Stimulated activated CD4-positive, alpha-beta T cell treated with anti-CD3 and anti-CD28 coated beads, Interleukin-4, amount 100 ng/mL, for 1 hour (primary cell): ENCODE measurements around the gene TTLL5.
"Not testable (repeated sequence)": the region's sequence is repeated elsewhere in the genome, so short reads cannot be mapped to it uniquely, and the experiment has no call there.

ENCODE experiments used
- DNase-seq: peaks from one replicate; pipeline ENCODE4 v3.0.0-alpha.2; 2020

TTLL5 gene

DNA sequence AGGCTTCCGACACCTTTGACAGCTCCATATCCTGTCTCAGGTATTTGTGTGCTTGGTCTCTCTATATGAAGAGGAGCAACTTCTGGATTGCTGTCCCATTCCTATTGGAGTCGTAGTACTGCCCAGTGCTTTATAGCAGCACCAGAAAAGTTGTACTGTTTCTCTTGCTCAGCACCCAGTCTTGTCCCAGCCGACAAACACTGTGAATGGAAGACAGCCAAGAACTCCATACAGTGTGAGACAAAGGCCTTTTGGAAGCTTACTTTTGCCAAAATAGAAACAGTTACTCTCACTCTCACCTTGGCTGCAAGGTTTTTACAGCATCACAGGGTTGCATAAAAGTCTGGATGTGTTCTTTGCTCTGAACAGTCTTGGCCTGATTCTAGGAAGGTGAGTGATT is 215.5 kb downstream of the TTLL5 start:
- DNase-seq = no peak

DNA sequence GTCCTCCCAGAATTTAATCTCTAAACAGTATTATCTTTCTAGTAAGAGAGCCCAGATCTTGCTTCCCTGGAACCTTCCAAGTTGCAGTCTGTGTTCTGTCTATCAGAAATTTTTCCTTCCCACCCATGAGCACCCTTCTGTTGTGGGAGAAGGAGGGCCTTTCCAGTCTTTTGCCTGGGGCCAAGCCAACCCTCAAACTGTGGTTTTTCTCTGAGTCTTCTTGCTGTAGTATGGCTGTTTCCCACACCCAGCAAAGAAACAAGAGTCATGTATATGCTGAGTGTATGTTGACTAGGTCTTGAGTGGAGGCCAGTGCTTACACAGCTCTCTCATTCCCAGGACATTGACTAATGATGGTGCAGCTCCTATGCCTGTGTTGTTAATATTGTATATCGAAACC is 216.2 kb downstream of the TTLL5 start:
- DNase-seq = no peak

DNA sequence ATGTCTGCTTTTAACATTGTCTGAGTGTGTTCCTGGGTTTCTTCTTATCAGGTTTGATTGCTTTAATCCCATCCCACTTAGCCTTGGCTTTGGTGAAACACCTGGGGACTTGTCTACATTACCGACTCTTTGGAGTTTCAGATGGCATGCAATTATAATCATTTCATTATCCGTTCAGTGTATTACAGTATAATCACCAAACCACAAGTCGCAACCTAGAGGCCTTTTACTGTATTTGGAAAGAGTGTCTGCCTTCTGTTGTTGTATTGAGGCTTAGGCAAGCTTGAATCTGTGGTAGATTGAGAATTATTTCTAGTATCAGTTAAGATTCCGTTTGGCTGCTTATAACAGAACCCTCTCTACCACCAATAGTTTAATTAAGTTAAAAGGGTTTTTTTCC is 216.8 kb downstream of the TTLL5 start:
- no peak for DNase-seq

DNA sequence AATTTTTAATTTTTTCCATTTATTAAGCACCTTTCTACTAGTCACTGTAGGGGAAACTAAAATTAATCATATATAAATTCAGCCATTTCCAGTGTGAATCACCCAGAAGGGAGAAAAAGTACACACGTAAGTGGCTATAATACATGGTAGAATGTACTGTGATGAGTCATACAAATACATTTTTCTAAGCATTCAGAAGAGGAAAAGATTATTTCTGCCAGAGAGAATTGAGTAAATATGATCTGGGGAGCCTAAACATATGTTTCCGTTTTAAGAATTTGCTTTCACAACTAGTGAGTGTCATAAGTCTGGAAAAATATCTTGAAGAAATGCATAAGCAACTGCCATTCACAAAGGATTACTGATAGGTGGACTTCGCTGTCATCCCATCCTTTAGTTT is 218.0 kb downstream of the TTLL5 start:
- DNase-seq = no peak

DNA sequence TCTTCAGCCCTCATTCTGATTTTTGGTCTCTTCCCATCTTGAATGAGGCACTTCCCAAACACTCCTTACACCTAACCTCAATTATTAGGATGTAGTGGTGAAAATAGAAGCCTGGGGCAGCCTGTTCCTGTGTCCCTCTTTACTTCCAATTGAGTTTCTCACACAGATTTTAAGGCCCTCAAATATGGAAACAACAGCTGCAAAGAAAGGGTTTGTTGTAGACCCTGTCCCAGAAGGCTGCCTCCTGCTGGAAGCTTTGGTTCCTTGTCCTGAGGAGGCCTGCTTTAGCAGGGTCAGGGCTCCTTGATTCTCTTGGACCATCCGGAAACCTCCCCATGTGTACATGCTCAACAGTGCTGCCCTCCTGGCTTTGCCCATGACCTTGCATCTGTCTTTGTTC is 219.5 kb downstream of the TTLL5 start:
- DNase-seq = no peak

DNA sequence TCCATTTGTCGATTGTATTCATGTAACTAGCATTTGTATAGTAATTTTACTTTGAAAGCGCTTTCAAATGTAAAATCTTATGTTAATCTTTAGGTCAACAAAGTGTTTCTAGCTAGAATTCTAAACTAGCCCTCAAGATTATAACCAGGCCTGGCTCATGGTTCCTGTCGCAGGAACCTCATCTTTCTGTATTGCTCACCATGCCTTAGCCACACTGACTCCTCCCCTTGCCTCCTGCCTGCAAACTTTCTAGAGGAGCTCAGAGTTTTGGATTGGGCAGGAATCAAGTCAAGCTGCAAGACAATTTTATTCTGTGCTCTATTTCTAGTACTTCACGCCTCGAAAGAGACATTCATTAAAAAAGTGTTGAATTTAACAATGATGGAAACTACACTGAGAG is 220.9 kb downstream of the TTLL5 start:
- DNase-seq = no peak

DNA sequence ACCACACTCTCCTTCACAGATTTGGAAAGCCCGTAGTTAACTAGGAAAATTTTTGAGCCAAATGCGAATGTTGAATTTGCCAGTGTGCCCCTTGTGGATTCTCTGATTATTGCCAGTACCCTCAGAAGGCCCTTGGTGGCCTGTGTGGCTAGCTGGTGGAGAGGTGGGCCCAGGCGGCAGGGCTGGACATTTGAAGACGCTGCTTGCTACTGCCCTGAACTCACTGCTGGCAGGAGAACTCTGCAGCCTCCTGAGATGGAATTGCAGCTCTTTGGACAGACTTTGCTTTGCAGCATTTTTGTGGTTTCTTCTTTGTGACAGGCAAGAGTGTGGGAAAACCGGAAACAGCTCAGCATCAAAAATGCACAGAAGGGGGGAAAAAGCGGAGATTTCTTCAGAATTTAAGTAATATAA is 223.2 kb downstream of the TTLL5 start:
- no peak for DNase-seq

DNA sequence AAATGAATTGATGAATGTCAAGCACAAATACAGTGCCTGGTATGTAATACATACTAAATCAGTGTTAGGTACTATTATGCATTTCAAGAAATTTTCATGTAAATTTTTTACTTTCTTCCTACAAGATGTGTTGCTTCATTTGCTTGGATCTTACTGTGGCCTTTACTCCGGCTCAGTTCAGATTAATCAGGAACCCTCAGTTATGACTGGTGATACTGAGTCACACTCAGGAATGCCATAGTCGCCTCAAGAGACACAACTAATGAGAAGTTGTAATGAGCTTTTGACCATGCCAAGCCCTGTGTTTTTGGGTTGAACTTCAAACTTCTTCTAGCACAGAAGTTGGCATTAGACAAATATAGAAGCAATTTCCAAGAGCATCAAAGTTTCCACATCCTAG is 224.8 kb downstream of the TTLL5 start:
- no peak for DNase-seq

DNA sequence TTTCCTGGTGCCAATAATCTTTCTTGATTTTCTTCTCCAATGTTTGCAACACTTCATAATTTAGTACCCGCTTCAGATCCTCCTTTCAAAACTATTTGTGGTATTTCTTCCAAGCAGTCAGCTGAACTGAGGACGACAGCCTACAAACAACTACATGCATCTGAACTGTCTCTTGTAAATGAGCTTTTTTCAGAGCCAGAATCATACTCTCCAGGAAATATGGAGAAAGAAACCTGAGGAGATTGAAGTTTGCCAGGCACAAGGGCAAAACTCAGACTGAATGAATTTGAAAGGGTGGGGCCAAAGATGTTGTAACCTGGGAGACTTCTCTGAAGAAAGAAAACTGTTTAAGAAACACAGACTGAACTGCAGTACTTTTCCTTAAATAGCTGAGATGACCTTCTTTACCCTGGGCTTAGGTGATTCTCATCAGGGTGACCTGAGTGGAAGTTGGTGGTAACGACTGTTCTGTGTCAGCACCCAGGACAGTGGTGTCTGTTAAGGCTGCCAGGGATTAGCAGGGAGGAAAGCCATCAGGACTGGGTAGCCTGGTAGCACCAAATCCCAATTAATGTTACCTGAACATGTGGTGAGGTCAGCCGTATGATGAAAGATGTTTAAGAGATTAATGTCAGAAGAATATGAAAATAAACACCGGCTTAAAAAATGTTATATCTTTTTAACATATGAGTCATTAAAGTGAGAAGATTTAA is 225.7 kb downstream of the TTLL5 start:
- no peak for DNase-seq

DNA sequence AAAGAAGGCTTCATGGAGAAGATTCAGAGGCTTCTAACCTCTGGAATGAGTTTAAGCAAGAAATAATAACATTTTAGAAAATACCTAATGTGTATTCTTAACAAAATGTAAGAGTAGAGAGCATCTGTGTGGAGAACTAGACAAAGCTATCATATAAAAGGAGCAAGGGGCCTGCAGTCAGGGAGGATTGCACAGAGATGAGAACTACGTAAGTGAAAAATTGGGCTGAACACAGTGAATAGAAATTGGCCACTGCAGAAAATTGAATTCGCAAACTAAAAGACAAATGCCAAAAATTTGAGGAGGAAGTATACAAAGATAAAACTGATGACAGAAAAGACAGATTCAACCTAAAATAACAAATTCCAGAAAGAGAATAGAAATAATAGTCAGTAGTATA is 227.9 kb downstream of the TTLL5 start:
- DNase-seq = no peak

DNA sequence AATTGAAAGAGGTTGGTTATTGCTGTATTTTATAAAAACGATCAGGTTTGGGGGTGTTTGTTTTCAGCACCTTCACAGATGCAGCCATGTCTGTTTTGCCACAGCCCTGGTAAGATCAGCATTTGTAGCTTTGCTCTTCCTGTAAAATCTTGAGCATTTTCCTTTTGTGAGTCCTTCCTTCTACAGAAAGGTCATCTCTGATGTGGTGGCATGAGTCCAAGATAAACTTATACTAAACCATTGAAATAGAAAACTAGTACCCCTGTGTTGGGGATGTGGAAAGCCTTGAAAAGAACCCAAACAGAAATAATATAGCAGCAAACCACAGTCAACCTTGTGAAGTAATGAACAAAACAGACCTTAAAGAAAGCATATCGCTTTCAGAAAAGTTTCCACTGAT is 235.3 kb downstream of the TTLL5 start:
- no peak for DNase-seq

DNA sequence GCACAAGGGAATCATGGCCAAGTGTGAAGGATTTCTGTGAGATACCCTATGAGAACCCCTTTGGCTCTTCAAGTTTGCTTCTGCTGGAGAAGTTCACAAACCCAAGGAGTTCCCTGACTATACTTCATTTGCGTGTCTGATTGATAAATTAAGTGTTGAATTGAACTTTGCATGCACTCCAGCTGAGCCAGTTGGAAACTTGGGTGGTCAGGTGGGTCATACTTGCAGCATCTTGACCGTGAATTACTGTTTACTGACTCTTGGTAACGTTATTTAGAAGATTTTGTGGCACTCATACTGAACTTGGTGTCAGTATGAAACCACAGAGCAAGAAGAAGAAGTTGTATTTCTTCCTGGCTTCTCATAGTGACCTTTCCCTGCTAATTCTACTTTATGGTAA is 243.3 kb downstream of the TTLL5 start:
- DNase-seq = no peak

DNA sequence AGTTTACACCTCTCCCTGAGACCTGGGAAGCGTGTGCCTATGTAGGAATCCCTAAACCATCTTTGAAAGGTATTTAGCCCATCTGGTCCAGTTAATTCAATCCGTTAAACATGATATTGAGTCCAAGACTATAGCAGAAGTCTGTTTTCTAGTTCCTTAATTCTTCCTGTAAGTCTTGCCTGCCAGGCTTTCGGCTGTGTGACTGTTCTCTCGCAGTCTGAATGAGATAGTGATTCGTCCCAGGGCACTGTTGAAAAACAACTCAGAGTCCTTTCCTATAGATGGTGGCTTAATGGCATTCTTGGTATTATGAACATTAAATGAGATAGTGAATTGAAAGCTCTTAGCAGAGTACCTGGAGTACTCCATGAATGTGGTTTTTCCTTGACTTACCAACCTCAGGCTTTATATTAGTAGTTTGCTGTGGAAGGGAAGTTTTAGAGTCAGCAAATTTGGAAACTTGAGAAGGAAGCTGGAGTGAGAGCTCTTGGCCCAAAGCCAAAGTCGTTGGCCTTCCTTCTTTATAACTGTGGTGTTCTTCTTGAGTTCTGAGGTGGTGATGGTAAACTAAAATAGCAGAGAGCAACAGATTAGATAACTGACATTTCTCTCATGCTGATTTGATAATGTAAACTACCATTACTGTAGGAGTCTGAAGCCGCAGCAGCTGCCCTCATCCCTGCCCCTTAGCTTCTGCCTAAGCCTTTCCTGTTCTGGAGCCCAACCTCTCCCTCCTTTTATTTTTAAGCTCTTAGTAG is 244.3 kb downstream of the TTLL5 start:
- no peak for DNase-seq

DNA sequence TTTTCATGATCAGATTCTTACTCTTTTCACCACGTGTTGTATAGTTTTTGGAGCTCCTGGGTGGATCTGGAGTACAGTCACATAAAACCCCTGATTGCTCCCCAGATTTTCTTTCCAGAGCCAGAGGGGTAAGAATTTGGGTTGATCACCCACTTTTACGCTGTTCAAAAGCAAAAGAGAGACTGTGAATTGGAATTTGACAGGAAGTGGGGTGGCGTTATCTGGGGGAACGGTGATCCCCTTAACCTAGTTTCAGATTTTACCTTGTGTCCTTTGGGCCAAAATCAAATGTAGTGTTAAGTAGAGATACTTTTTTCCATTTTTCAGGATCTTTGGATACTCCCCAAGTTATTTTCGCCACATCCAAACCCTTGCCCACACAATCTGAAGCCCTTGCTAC is 245.2 kb downstream of the TTLL5 start:
- DNase-seq = no peak

DNA sequence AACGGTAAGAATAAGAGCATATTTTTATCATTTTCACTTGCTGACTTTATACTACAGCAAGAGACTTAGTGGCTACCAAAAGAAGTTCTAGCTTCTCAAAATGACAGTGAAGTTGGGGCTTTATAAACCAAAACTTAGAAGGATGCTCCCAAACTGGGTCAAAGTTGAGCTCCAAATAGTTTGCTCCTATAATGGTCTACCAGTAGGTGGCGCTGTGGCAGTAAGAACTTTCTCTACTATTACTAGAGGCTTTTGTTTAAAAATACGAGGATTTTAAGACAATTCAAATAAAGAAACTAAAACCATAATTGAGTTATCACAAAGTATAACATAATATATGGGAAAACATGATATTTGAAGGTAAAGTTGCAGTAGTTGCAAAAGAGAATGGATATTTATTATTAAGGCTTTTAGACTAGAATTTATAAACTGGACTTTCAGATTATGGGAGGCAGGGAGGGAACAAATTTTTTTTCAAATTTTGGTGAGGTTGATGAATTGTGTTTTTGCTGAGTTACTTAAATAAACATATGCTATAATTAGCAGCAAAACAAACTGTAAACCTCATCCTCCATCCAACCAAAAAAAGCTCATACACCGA is 245.7 kb downstream of the TTLL5 start:
- DNase-seq = peak; percentile 58

DNA sequence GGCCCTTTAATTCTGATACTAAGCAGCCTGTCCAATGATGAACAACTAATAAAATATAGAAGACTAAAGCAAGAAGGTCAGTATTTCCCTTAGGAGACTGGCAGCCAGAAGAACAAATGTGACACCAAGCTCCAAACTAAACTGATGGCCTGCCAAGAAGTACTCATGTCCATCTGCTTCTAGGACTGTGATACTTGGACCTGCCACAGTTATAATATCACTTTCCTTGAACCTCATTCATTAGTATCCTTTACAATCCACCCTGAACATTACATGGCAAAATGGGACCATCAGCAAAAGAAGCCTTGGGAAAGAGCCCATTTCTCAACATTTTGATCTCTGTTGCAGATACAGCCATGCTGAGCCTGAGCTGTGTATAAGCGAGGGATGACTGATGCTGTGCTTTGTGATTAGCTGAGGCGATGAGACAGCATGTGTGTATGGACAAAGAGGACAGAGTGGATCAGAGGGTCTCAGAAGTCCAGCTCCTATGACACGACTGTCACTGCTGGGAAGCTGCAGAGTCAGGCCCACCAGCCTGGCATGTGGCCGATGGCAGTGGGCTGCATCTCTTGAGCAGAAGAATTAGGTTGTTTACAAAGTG is 246.8 kb downstream of the TTLL5 start:
- DNase-seq = no peak

DNA sequence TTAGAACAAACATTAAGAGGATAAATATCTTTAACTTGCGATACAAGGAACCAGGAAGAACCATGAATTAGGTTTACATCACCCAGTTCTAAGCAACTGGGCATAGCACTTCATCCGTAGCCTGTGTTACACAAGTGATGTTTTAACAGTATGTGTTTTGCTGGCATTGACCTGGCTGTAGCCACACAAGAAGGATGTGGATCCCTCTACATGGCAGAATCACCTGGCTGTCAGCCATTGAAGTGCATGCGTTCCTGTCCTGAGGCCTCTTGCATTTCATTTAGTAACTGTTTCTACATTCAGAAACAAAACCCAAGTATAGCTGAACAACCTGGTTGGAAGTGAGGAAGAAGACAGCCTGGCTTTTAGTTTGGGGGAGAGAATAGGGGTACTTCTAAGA is 248.6 kb downstream of the TTLL5 start:
- DNase-seq = no peak

DNA sequence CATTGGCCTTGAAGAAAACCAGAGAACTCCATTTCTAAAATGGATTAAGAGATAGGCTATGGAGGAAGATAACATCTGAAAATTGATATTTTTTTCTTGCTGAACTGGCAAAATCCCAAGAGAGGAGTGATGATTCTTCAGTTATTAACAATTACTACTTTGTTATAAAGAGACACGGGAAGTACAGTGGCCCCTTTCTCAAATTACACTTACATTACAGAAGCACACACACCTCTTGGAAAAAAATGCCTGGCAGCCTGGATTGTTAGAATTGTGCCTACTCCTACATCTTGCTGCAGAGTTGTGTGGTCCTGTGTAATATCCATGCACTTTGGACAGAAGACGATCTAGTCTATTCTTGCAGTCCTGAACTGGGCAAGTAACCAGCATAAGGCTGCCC is 249.0 kb downstream of the TTLL5 start:
- DNase-seq = no peak

DNA sequence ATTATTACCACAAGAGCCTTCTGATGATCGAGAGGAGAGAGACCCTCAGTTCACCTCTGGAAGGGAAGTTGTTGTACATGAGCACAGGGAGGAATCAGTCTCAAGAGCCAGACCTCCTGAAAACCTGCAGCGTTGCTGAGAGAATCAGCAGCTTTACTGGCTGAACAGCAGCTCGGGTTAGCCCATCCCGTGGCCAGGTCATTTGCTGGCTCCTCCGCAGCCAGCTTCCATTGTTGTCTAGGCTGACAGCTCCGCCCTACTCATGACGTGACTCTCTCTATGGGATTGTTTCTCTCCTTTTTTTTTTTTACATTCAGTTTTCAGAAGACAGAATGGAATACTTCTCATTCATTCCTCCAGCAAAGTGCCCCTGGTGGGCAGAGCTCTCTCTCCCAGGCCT is 250.8 kb downstream of the TTLL5 start:
- DNase-seq = no peak

DNA sequence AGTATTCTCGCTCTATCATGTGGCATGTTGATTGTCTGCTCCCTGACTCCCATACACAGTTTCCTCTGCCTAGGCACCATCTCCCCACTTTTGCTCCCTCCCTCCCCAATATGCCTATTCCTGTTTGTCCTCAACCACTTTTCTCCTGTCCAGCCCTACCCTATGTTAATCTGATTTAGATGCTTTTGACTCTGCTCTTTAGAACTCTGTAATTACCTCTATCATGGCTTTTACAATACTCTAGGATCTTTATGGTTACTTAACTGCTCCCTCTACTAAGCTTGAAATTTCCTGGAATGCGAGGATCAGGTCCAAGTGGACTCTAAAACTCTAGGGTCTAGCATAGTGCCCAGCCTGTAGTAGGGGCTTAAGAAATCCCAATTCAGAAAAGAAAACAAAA is 252.1 kb downstream of the TTLL5 start:
- DNase-seq = no peak

DNA sequence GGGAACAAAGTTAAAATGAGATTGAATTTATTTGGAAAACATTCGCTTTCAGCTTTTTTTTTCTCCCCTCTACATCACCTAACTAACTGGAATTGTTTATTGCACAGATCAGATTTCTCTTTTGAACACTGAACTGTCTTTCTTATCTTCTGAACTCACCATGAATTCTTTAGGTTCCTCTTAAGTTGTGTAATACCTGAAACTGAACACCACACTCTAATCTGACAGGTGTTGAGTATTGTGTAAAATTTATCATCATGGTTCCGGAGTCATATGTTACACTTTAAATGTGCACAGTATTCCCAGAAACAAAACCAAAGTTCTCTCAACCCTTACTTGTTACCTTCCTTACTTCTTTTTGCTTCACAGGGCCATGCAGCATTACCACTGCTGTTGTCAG is 254.0 kb downstream of the TTLL5 start:
- no peak for DNase-seq

DNA sequence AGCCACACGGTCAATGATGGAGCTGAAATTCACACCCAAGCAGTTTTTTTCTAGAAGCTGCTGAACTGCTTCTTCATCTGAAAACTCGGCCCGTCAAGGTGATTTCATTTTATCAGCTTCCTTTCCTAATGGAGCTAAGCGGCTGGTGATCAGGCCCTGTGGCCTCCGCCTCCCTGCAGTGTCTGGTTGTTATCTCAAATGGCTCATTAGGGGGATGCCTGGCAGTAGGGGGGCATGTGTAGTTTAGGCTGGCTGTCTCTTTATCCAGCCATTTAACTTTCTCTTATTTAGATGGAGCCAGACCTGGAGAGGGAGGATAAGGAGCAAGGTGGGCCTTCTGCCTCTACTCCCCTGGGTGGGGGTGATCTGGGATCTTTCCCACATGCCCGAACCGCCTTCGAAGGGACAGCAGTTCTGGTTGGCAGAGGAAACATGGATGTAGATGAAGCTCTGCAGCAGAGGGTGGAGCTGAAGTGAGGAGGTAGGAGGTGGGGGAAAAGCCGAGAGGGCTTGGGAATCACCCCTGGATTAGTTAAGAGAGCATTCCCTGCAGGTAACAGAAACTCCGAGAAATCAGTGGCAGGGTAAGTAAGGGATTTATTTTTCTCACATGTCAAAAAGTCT is 256.4 kb downstream of the TTLL5 start:
- no peak for DNase-seq

DNA sequence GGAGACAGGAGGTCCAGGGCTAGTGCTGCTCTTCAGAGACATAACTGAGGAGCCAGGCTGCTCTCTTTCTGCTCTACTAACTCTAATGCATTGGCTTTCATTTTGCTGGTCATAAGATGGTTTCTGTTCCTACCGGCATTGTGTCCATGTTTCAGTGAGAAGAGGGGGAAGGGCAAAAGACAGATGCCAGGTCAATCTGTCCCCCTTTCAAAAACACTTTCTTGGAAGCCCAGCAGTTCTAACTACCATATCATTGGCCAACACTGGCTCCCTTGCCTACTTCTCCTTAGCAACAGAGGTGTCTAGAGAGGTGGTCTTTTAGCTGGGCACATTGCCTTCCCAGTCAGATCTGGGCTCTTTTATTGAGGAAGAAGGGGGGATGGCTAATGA is 256.9 kb downstream of the TTLL5 start:
- DNase-seq = no peak

DNA sequence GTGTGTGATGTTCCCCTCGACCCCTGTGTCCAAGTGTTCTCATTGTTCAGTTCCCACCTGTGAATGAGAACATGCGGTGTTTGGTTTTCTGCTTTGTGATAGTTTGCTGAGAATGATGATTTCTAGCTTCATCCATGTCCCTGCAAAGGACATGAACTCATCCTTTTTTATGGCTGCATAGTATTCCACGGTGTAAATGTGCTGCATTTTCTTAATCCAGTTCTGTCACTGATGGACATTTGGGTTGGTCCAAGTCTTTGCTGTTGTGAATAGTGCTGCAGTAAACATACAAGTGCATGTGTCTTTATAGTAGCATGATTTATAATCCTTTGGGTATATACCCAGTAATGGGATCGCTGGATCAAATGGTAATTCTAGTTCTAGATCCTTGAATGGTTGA is 259.4 kb downstream of the TTLL5 start:
- DNase-seq = not testable (repeated sequence)
